Stimulated activated naive B cell treated with anti-CD40 and anti-IgM and Interleukin-4, amounts not matched to agents 10 μg/mL and 1 μg/mL and 100 μg/mL, for 72 hours (primary cell): ENCODE data around the gene SEC11C.

Experiments used
- ATAC-seq, 2 donors: fragments of 150-1000 bp; cut with Tn5 transposase; replicated peaks; 2 replicates each; pipeline ENCODE4 v1.10.0; 2021; ENCODE audit warnings: moderate library complexity in 1 of 2
- DNase-seq: peaks from one replicate; pipeline ENCODE4 v3.0.0; 2021
- H3K27ac Mint-ChIP-seq: one replicate; pipeline ENCODE4 v1.8.0; 2022; ENCODE audit warnings: mild to moderate bottlenecking, mixed read lengths
- H3K27me3 Mint-ChIP-seq, 2 donors: one replicate each; pipeline ENCODE4 v1.8.0; 2022; ENCODE audit warnings: mixed read lengths in 2 of 2
- H3K36me3 Mint-ChIP-seq, 2 donors: one replicate each; pipeline ENCODE4 v1.8.0; 2022; ENCODE audit warnings: mixed read lengths in 2 of 2, mild to moderate bottlenecking in 1 of 2
- H3K4me1 Mint-ChIP-seq, 2 donors: one replicate each; pipeline ENCODE4 v1.8.0; 2022; ENCODE audit warnings: mixed read lengths in 2 of 2, mild to moderate bottlenecking in 1 of 2
- H3K4me3 Mint-ChIP-seq, 2 donors: one replicate each; pipeline ENCODE4 v1.8.0; 2022; ENCODE audit warnings: mild to moderate bottlenecking in 2 of 2, mixed read lengths in 2 of 2, moderate library complexity in 1 of 2
- H3K9me3 Mint-ChIP-seq, 2 donors: one replicate each; pipeline ENCODE4 v1.8.0; 2022; ENCODE audit warnings: mixed read lengths in 2 of 2, mild to moderate bottlenecking in 1 of 2

SEC11C gene

GRCh38 chr18:59139615-59140301, at the start of gene SEC11C:
SEC11C (plus strand) TSS chr18:59139884; CDS start chr18:59139949, 65 bp downstream.
- DNase-seq (peak; percentile 99), ATAC-seq (peak; percentile 88 to 91)
- peaks cover 4% of the 10 kb centered on the region in 2 donors for H3K36me3 Mint-ChIP-seq
- H3K27me3 Mint-ChIP-seq, result peaks cover 9 to 15% of the 10 kb centered on the region in 2 donors
- H3K4me3 Mint-ChIP-seq, result peak within 1 kb of the TSS; percentile 96
- H3K9me3 Mint-ChIP-seq, result peaks cover 0 to 2% of the 10 kb centered on the region in 2 donors
- peak within 1 kb of the TSS; percentile 100 for H3K27ac Mint-ChIP-seq
- H3K4me1 Mint-ChIP-seq, result peaks cover 19 to 46% of the 10 kb centered on the region in 2 donors

- no peak for DNase-seq
- Mint-ChIP-seq H3K4me3 (no peak overlapping the region), H3K27me3 (peaks cover 4 to 34% of the 10 kb centered on the region in 2 donors), H3K4me1 (peaks cover 18 to 19% of the 10 kb centered on the region in 2 donors), H3K27ac (no peak overlapping the region), H3K9me3 (peaks cover 3 to 4% of the 10 kb centered on the region in 2 donors), H3K36me3 (peaks cover 3 to 4% of the 10 kb centered on the region in 2 donors)
- ATAC-seq, result no peak
These were observed 48.6 kb upstream of the SEC11C start for GRCh38 chr18:59090966-59091603.

- ATAC-seq (peak; percentile 73 to 91), DNase-seq (peak; percentile 9)
- H3K9me3 Mint-ChIP-seq, result peaks cover 3 to 4% of the 10 kb centered on the region in 2 donors
- peak overlapping the region in 1 of 2 donors; percentile 44 for H3K4me3 Mint-ChIP-seq
- peak overlapping the region; percentile 20 for H3K27ac Mint-ChIP-seq
- H3K36me3 Mint-ChIP-seq, result peaks cover 3 to 4% of the 10 kb centered on the region in 2 donors
- H3K27me3 Mint-ChIP-seq, result peaks cover 4 to 24% of the 10 kb centered on the region in 2 donors
- peaks cover 18 to 19% of the 10 kb centered on the region in 2 donors for H3K4me1 Mint-ChIP-seq
These were observed 46.0 kb upstream of the SEC11C start for GRCh38 chr18:59093668-59094067.

GRCh38 chr18:59094569-59094968, 45.1 kb upstream of the SEC11C start:
- Mint-ChIP-seq H3K36me3 (peaks cover 3 to 4% of the 10 kb centered on the region in 2 donors), H3K4me1 (peaks cover 18 to 19% of the 10 kb centered on the region in 2 donors), H3K27ac (peak overlapping the region; percentile 25), H3K4me3 (no peak overlapping the region), H3K27me3 (peaks cover 4 to 24% of the 10 kb centered on the region in 2 donors), H3K9me3 (peaks cover 3 to 4% of the 10 kb centered on the region in 2 donors)
- no peak for DNase-seq
- ATAC-seq, result peak in 1 of 2 donors; percentile 57

- H3K27me3 Mint-ChIP-seq, result peaks cover 5 to 26% of the 10 kb centered on the region in 2 donors
- no peak overlapping the region for H3K27ac Mint-ChIP-seq
- DNase-seq, result no peak
- no peak for ATAC-seq
- peaks cover 3 to 4% of the 10 kb centered on the region in 2 donors for H3K9me3 Mint-ChIP-seq
- no peak overlapping the region for H3K4me3 Mint-ChIP-seq
- peaks cover 18 to 19% of the 10 kb centered on the region in 2 donors for H3K4me1 Mint-ChIP-seq
- peaks cover 3 to 4% of the 10 kb centered on the region in 2 donors for H3K36me3 Mint-ChIP-seq
These were observed 43.4 kb upstream of the SEC11C start for GRCh38 chr18:59096098-59096789.

GRCh38 chr18:59101830-59102414, 37.8 kb upstream of the SEC11C start:
- peaks cover 0 to 2% of the 10 kb centered on the region in 2 donors for H3K9me3 Mint-ChIP-seq
- H3K27me3 Mint-ChIP-seq, result peaks cover 19 to 31% of the 10 kb centered on the region in 2 donors
- H3K4me3 Mint-ChIP-seq, result no peak overlapping the region
- ATAC-seq (no peak), DNase-seq (no peak)
- no peak overlapping the region for H3K27ac Mint-ChIP-seq
- no peaks in the 10 kb centered on the region for H3K4me1 Mint-ChIP-seq
- no peaks in the 10 kb centered on the region for H3K36me3 Mint-ChIP-seq

GRCh38 chr18:59109375-59109774, 30.3 kb upstream of the SEC11C start:
- Mint-ChIP-seq H3K9me3 (no peaks in the 10 kb centered on the region), H3K4me3 (no peak overlapping the region), H3K27me3 (peaks cover 56 to 61% of the 10 kb centered on the region in 2 donors), H3K27ac (no peak overlapping the region), H3K36me3 (no peaks in the 10 kb centered on the region), H3K4me1 (peaks cover 2 to 5% of the 10 kb centered on the region in 2 donors)
- DNase-seq, result no peak
- ATAC-seq, result no peak

GRCh38 chr18:59114160-59114559, 25.5 kb upstream of the SEC11C start:
- H3K4me1 Mint-ChIP-seq, result peaks cover 2 to 5% of the 10 kb centered on the region in 2 donors
- no peaks in the 10 kb centered on the region for H3K36me3 Mint-ChIP-seq
- peaks cover 53 to 62% of the 10 kb centered on the region in 2 donors for H3K27me3 Mint-ChIP-seq
- no peak for DNase-seq
- H3K4me3 Mint-ChIP-seq, result no peak overlapping the region
- no peak for ATAC-seq
- no peaks in the 10 kb centered on the region for H3K9me3 Mint-ChIP-seq
- H3K27ac Mint-ChIP-seq, result no peak overlapping the region

- Mint-ChIP-seq H3K27me3 (peaks cover 36 to 51% of the 10 kb centered on the region in 2 donors), H3K27ac (no peak overlapping the region), H3K4me1 (no peaks in the 10 kb centered on the region), H3K4me3 (no peak overlapping the region), H3K36me3 (no peaks in the 10 kb centered on the region), H3K9me3 (no peaks in the 10 kb centered on the region)
- DNase-seq, result no peak
- ATAC-seq, result peak in 1 of 2 donors; percentile 71
These were observed 15.9 kb upstream of the SEC11C start for GRCh38 chr18:59123588-59124369.

GRCh38 chr18:59124370-59124704, 15.3 kb upstream of the SEC11C start:
- Mint-ChIP-seq H3K4me3 (no peak overlapping the region), H3K4me1 (no peaks in the 10 kb centered on the region), H3K36me3 (no peaks in the 10 kb centered on the region), H3K9me3 (no peaks in the 10 kb centered on the region), H3K27ac (no peak overlapping the region), H3K27me3 (peaks cover 40 to 57% of the 10 kb centered on the region in 2 donors)
- no peak for ATAC-seq
- DNase-seq, result no peak

- no peaks in the 10 kb centered on the region for H3K36me3 Mint-ChIP-seq
- no peak overlapping the region for H3K4me3 Mint-ChIP-seq
- peaks cover 52 to 75% of the 10 kb centered on the region in 2 donors for H3K27me3 Mint-ChIP-seq
- no peak for ATAC-seq
- H3K4me1 Mint-ChIP-seq, result no peaks in the 10 kb centered on the region
- H3K27ac Mint-ChIP-seq, result no peak overlapping the region
- no peak for DNase-seq
- H3K9me3 Mint-ChIP-seq, result no peaks in the 10 kb centered on the region
These were observed 12.6 kb upstream of the SEC11C start for GRCh38 chr18:59127047-59127446.

- Mint-ChIP-seq H3K4me3 (no peak overlapping the region), H3K27ac (no peak overlapping the region), H3K36me3 (no peaks in the 10 kb centered on the region), H3K27me3 (peaks cover 63 to 78% of the 10 kb centered on the region in 2 donors), H3K4me1 (no peaks in the 10 kb centered on the region), H3K9me3 (no peaks in the 10 kb centered on the region)
- DNase-seq, result no peak
- ATAC-seq, result no peak
These were observed 9.6 kb upstream of the SEC11C start for GRCh38 chr18:59129951-59130703.

GRCh38 chr18:59132810-59133465, 6.7 kb upstream of the SEC11C start:
- no peaks in the 10 kb centered on the region for H3K9me3 Mint-ChIP-seq
- DNase-seq (no peak), ATAC-seq (no peak)
- H3K36me3 Mint-ChIP-seq, result no peaks in the 10 kb centered on the region
- no peak overlapping the region for H3K27ac Mint-ChIP-seq
- H3K4me1 Mint-ChIP-seq, result no peaks in the 10 kb centered on the region
- no peak overlapping the region for H3K4me3 Mint-ChIP-seq
- H3K27me3 Mint-ChIP-seq, result peaks cover 57 to 74% of the 10 kb centered on the region in 2 donors
